IPS-18a (cell line): ENCODE measurements around the gene TAAR1.
"Not testable (repeated sequence)": the region's sequence is repeated elsewhere in the genome, so short reads cannot be mapped to it uniquely, and the experiment has no call there.

Source experiments
- H3K27ac ChIP-seq: one replicate; pipeline ENCODE4 v1.5.1; 2013; ENCODE audit warnings: low read length
- H3K27me3 ChIP-seq: one replicate; pipeline ENCODE4 v1.6.1; 2013; ENCODE audit warnings: mild to moderate bottlenecking, low read length; ENCODE audit not compliant: control insufficient read depth, insufficient read depth
- H3K36me3 ChIP-seq: one replicate; pipeline ENCODE4 v1.6.1; 2013; ENCODE audit warnings: low read depth, low read length; ENCODE audit not compliant: control insufficient read depth
- H3K4me1 ChIP-seq: one replicate; pipeline ENCODE4 v1.6.1; 2013; ENCODE audit warnings: low read depth, low read length; ENCODE audit not compliant: control insufficient read depth
- H3K4me3 ChIP-seq: one replicate; pipeline ENCODE4 v1.5.1; 2013; ENCODE audit warnings: low read length
- H3K9ac ChIP-seq: one replicate; pipeline ENCODE4 v1.6.1; 2013; ENCODE audit warnings: mild to moderate bottlenecking, low read length, moderate library complexity
- H3K9me3 ChIP-seq: one replicate; pipeline ENCODE4 v1.6.1; 2013; ENCODE audit warnings: low read depth, low read length; ENCODE audit not compliant: control insufficient read depth

Gene TAAR1

GRCh38 chr6:132623106-132623845 is 35.7 kb downstream of the TAAR1 start:
- H3K27ac ChIP-seq = no peak overlapping the region
- H3K36me3 ChIP-seq = no peaks in the 10 kb centered on the region
- H3K4me3 ChIP-seq = no peak overlapping the region
- H3K9me3 ChIP-seq = no peaks in the 10 kb centered on the region
- H3K27me3 ChIP-seq = no peaks in the 10 kb centered on the region
- no peaks in the 10 kb centered on the region for H3K4me1 ChIP-seq
- H3K9ac ChIP-seq = no peak overlapping the region

- H3K9me3 ChIP-seq = no peaks in the 10 kb centered on the region
- H3K9ac ChIP-seq = no peak overlapping the region
- H3K4me3 ChIP-seq = no peak overlapping the region
- no peak overlapping the region for H3K27ac ChIP-seq
- no peaks in the 10 kb centered on the region for H3K27me3 ChIP-seq
- H3K4me1 ChIP-seq = peaks cover 7% of the 10 kb centered on the region
- no peaks in the 10 kb centered on the region for H3K36me3 ChIP-seq
Observed at GRCh38 chr6:132616677-132617076, 42.3 kb downstream of the TAAR1 start.

- Histone ChIP-seq H3K27me3 (no peaks in the 10 kb centered on the region), H3K9ac (no peak overlapping the region), H3K4me3 (no peak overlapping the region), H3K9me3 (no peaks in the 10 kb centered on the region), H3K27ac (no peak overlapping the region), H3K36me3 (no peaks in the 10 kb centered on the region), H3K4me1 (peaks cover 7% of the 10 kb centered on the region)
Observed at GRCh38 chr6:132614554-132614953, 44.4 kb downstream of the TAAR1 start.

- Histone ChIP-seq H3K4me3 (no peak overlapping the region), H3K9ac (no peak overlapping the region), H3K9me3 (no peaks in the 10 kb centered on the region), H3K4me1 (peaks cover 7% of the 10 kb centered on the region), H3K36me3 (no peaks in the 10 kb centered on the region), H3K27ac (no peak overlapping the region), H3K27me3 (no peaks in the 10 kb centered on the region)
Observed at GRCh38 chr6:132612449-132613108, 46.4 kb downstream of the TAAR1 start.

- H3K4me1 ChIP-seq = peaks cover 3% of the 10 kb centered on the region
- no peak overlapping the region for H3K9ac ChIP-seq
- H3K27ac ChIP-seq = no peak overlapping the region
- H3K4me3 ChIP-seq = no peak overlapping the region
- no peaks in the 10 kb centered on the region for H3K9me3 ChIP-seq
- H3K36me3 ChIP-seq = no peaks in the 10 kb centered on the region
- H3K27me3 ChIP-seq = no peaks in the 10 kb centered on the region
Observed at GRCh38 chr6:132611616-132612015, 47.4 kb downstream of the TAAR1 start.

DNA sequence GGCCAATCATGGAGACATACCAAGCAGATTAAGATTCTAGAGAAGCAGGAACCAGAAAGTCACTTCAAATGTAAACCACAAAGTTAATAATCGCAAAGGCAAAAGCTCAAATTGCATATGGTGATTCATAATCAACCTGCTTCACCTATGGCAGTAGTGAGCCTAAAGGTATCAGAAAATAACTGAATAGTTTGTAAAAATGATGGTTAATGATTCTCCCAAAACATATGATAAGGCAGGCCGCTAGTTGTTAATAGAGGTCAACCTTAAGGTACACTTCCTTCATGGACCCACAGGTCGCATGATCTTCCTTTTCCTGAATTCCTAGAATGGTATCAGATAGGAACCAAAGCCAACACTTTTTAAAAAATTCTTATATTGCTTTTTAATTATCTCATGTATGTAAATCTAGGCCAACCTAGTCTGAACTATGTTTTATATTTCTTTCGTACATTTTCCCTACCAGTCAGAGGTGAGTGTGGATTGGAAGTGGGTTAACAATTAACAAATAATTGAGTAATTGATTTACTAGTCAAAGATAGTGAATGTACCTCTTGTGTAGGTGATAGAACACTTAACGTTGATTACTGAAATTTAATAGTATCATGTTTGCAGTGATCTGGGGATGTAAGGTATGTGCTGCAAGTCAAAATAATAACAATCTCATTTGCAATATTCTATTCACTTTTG is 51.3 kb downstream of the TAAR1 start:
- no peaks in the 10 kb centered on the region for H3K4me1 ChIP-seq
- no peaks in the 10 kb centered on the region for H3K36me3 ChIP-seq
- H3K27ac ChIP-seq = no peak overlapping the region
- H3K27me3 ChIP-seq = no peaks in the 10 kb centered on the region
- H3K4me3 ChIP-seq = no peak overlapping the region
- no peak overlapping the region for H3K9ac ChIP-seq
- H3K9me3 ChIP-seq = no peaks in the 10 kb centered on the region

- Histone ChIP-seq H3K36me3 (no peaks in the 10 kb centered on the region), H3K9me3 (no peaks in the 10 kb centered on the region), H3K9ac (no peak overlapping the region), H3K4me3 (no peak overlapping the region), H3K27ac (no peak overlapping the region), H3K27me3 (no peaks in the 10 kb centered on the region), H3K4me1 (no peaks in the 10 kb centered on the region)
Observed at GRCh38 chr6:132604635-132605152, 54.3 kb downstream of the TAAR1 start.

- not testable (repeated sequence) for H3K27ac ChIP-seq, H3K4me3 ChIP-seq, H3K36me3 ChIP-seq, H3K9me3 ChIP-seq, H3K27me3 ChIP-seq, H3K4me1 ChIP-seq, H3K9ac ChIP-seq
Observed at GRCh38 chr6:132600900-132601299, 58.1 kb downstream of the TAAR1 start.

DNA sequence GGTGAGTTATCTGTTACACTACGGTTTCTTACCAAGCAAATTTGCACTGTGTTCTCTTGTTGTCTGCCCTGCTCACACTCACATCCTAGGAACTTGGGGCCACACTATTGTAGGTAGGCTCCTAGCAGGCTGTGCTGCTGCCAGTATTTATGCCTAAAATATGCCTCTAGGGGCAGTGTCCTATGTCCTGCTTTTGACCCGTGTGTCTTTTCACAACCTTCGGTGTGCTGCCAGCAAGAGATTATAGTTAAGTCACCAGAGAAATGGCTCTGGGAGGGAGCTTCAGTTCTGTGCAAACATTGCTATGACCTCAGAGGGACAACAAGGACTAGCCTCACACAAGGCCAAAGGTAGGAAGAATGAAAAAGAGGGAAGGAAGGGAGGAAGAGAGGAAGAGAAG is 60.5 kb downstream of the TAAR1 start:
- Histone ChIP-seq H3K36me3 (no peaks in the 10 kb centered on the region), H3K9me3 (no peaks in the 10 kb centered on the region), H3K4me1 (no peaks in the 10 kb centered on the region), H3K27ac (no peak overlapping the region), H3K9ac (no peak overlapping the region), H3K27me3 (no peaks in the 10 kb centered on the region), H3K4me3 (no peak overlapping the region)

- H3K27me3 ChIP-seq = no peaks in the 10 kb centered on the region
Observed at GRCh38 chr6:132596201-132596600, 62.8 kb downstream of the TAAR1 start.

More at GRCh38 chr6:132596201-132596600, 62.8 kb downstream of the TAAR1 start:
- no peak overlapping the region for H3K9ac ChIP-seq
- no peaks in the 10 kb centered on the region for H3K36me3 ChIP-seq
- H3K4me3 ChIP-seq = no peak overlapping the region
- H3K4me1 ChIP-seq = no peaks in the 10 kb centered on the region
- H3K9me3 ChIP-seq = no peaks in the 10 kb centered on the region
- H3K27ac ChIP-seq = no peak overlapping the region
